NCI-H82 treated with DMSO at 0.1 percent for 48 hours (cell line): ENCODE data around the gene PCSK5.

ENCODE experiments used
- DNase-seq: peaks from one replicate; lab custom pipeline; 2025; ENCODE audit not compliant: unreplicated experiment; lab: John Stamatoyannopoulos, UW

The PCSK5 gene

DNA sequence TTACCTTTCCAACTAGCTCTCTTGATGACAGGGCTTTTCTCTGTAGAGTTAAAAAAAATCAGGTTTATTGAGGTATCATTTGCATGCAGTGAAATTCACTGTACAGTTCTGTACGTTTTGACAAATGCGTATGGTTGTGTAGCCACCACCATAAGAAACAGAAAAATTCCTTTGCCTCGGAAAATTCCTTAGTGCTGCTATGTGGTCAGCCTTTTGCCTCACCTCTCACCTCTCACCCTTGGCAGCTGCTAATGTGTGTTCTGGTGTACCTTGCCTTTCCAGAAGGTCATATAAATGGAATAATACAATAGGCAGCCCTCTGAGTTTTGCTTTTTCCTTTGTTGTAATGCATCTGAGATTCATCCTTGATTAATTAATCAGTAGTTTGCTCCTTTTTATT is 28.4 kb downstream of the PCSK5 start:
- no peak for DNase-seq

DNA sequence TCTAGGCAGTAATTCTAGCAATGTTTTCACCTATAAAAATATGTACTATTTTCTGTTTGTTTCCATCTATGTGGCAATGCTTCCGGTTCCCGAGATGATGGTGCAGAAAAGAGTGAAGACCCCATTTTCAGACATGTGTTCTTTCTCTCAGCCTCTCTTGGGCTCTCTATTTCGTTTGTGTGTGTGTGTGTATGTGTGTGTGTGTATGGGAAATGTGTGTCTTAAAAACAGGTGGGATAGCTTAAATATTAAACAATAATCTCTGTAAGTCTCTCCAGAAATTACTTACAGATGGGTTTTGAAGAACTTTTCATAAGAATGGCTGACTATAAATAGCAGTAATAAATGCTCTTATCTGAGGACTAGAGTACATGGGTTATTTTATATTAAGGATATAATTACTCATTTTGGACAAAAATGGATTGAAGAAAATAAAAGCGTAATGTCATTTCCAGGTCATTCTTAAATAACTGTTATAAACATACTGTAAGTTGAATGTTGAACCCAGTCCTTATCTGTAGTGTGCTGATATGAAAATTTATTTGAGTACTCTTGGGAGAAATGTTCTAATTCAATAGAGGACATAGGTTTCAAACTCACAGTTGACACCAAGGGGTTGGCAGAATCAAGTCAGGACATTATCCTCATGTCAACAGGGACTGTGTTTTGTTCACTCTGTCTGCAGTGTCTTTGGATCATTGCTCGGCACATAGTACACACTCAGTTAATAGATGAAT is 31.1 kb downstream of the PCSK5 start:
- DNase-seq: no peak

DNA sequence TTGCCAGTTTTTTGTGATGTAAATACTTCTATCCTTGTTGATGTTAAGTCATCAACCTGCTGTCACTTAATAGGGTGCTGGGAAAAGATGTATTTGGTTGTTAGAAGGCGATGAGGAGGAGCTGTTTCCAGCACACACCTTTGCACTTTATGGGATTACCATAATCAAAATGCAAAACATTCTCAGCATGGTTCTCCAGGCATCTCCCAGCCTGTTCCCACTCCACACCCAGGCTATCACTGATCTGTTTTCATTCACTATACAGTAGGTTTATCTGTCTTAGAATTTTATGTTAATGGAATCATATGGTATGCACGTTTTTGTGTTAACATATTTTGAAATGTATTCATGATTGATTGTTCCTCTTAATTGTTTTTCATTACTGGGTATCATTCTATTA is 35.9 kb downstream of the PCSK5 start:
- DNase-seq: no peak

DNA sequence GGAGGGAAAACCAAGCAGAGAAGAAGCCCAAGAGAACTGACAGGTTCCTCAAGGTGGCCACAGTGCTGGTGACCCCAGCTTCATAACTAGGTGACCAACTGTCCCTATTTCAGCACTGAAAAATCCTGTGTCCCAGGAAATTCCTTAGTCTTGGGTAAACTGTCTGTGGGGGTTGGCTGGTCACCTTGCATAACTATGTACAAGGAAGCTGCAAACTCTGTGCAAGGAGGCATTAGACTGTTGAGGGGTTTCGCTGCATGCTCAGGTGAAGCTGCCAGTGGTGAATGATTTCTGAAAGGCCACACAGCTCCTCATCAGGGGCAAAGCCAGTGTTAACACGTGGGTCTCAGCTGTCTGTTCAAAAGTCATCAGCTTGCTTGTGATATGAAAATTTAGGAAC is 36.9 kb downstream of the PCSK5 start:
- no peak for DNase-seq

DNA sequence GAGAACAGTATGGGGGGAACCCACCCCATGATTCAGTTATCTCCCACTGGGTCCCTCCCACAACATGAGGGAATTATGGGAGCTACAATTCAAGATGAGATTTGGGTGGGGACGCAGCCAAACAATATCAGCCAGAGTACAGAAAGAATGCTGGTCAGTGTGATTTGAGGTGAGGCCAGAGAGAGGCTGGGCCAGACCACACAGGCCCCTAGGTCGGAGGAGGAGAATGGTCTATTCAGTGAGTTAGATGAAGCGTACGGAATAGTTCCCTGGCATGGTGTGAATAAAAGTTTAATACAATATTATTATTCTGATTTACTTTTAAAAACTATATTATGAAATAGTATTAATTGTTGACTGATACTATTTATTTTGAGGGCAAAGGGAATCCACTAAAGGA is 39.7 kb downstream of the PCSK5 start:
- no peak for DNase-seq

DNA sequence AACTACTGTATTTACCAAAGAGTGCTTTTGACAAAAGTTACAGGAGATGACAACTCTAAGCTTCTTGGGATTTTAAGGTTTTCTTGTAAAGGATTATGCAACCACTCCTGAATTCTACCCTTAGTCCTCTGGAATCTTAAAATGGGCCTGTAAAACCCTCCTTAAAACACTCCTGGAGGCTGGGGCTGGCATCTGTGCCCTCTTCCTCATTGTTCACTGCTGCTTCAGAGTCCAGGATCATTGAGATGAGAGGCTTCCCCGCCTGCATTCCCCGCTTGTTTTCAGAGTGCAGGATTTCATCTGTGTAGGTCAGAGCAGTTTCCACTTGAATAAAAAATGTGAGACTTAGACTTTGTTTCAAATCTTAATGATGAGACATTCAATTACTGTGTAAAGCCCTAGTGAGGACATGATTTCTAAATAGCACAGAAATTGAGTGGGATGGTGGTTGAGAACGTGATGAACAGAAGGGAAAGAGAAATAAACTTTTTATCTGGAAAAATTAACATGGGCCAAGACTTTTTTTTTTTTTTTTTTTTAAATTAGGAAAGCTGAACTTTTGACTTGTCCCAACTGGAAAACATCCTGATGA is 40.4 kb downstream of the PCSK5 start:
- no peak for DNase-seq

DNA sequence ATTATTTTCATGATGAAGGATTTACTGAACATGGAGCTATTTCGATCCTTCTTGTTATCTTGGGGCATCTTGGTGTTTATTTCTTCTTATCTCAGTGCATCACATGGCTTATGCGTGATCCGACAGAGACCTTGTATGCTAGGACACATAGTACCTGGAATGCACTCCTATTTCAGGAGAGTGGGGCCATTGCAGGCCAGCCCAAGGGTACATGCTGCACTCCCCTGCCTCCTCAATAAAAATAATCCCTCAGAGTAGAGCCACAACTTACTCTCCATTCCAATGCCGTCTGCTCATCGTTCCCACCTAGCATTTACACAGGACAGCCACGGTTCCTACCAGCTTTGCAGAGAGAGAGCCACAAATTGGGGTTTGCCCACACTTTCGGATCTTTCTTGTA is 43.5 kb downstream of the PCSK5 start:
- no peak for DNase-seq

DNA sequence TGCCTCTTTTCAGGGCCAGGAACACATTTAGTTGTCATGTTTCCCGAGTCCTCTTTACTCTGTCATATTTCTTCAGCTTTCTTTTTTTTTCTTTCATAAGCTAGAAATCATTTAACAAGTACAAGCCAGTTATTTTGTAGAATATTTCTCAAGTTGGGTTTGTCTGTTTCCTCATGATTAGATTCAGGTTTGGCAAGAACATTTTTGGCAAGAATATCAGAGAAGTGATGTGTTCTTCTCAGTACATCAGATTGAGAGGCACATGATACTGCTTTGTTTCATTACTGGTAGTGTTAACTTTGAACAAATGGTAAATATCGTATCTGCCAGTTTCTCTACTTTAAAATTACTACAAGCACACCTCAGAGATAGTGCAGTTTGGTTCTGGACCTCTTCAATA is 45.1 kb downstream of the PCSK5 start:
- DNase-seq: no peak

DNA sequence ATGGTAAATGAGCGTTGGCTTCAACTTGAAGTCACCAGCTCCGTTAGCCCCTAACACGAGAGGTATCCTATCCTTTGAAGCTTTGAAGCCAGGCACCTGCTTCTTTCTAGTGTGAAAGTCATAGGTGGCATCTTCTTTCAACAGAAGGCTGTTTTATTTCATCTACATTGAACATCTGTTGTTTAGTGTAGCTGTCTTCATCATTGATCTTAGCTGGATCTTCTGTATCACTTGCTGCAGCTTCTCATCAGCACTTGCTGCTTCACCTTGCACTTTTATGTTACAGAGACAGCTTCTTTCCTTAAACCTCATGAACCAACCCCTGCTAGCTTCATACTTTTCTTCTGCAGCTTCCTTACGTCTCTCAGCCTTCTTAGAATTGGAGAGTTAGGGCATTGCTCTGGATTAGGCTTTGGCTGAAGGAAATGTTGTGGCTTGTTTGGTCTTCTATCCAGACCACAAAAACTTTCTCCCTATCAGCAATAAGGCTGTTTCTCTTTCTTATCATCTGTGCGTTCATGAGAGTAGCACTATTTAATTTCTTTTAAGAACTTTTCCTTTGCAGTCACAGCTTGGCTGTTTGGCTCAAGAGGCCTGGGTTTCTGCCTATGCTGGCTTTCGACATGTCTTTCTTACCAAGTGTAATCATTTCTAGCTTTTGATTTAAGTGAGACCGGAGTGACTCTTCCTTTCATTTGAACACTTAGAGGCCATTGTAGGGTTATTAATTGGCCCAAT is 47.2 kb downstream of the PCSK5 start:
- DNase-seq: no peak

DNA sequence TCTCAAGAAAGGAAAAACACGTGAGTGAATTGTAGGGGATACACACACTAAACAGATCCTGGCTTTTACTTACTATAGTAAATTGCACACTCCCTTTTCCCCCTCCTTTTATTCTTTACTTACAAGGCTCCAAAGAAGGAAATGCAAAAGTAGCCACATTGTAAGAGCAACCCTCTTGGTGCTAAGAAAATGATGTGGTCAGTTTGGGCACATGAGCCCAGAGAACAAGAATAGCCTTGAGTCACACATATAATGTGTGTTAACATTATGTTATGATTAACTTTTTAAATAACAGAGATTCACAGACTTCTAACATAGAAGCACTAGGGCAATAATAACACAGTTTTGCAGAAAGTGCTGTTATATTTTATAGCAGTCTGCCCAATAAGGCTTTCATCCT is 48.5 kb downstream of the PCSK5 start:
- DNase-seq: no peak

DNA sequence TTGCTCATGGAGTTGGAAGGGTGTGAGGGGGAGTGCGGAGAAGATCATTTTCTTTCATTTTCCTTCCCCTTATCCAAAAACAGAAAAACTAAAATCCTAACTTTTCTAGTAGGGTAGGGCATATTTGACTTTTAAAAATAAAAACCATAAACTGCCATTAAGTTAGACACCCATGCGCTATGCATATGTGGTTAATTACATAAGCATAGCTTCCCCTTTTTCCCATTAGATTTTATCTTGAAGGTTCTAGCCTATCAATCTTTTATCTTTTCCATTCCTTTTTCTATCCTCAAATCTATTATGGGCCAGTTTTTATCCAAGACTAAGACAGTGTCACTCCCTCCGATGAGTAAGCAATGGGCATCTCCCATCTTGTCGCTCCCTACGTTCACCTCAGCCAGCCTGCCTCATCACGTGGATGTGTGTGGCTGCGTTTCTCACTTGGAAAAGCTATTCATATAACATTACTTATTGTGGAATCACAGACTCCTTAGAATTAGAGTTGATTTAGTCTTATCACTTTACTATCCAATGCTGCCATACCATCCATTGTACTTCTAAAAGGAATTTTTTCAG is 49.2 kb downstream of the PCSK5 start:
- DNase-seq: no peak

DNA sequence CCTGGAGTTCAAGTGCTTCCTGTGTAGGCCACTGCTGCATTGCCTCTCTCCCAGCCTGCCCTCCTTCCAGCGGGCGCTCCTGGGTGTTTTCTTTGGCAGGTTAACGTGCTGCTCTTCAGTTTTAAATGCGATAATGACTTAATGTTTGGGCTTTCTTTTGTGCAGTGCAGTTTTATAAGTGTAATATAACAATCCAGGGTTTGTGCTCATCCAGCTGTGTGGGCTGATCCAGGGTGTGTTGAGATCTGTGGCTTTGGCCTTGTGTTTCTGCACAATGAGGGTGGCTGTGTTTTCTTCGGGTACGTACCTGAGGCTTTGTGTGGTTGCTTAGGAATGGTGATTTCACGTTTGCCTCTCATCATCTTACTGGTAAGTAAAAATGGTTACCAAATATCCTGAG is 50.6 kb downstream of the PCSK5 start:
- no peak for DNase-seq

DNA sequence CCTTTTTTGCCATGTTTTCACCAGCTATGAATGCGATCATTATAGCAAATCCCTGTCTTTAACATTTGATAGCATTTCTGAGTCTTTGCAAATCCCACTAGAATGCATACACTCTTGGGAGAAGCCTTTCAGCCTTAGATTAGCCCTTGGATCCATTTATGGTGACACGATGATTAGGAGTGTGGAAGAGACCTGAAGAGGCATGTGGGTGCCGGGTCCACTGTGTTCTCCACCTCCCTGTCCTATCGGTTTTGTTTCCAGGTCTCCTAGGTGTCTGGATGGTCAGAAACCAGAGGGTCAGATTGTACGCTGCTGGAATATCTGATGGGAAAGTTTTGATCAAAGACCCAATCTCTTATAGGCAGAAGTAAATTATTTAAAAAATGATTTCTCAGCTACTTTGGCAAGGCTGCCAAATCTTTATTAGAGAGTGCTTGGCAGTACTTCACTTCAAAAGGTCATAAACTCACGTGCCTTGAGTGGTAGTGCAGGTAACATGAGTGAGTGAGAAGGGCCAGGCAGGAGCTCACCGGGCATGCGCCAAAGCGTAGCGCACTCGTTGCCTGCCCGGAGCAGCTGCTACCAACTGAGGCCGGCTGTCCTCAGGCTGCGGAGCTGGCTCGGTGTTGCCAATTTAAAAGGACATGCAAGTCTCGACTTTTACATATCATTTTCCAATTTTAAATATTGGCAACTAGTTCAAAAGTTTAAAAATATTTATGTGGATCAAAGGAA is 51.3 kb downstream of the PCSK5 start:
- no peak for DNase-seq

DNA sequence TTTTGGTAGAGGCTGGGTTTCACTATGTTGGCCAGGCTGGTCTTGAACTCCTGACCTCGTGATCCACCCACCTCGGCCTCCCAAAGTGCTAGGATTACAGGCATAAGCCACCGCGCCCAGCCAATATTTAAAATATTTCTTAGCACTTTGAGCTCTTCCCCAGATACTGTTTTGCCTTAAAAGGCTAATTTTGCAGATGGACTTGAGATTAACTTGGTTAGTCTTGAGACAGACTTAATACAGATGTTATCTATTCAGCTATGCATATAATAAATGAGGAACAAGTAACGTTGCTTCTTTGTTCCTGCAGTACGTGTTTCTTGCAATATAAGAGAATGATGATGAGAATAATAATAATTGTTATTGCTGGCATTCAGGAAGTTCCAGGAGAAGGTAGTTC is 56.3 kb downstream of the PCSK5 start:
- DNase-seq: no peak

DNA sequence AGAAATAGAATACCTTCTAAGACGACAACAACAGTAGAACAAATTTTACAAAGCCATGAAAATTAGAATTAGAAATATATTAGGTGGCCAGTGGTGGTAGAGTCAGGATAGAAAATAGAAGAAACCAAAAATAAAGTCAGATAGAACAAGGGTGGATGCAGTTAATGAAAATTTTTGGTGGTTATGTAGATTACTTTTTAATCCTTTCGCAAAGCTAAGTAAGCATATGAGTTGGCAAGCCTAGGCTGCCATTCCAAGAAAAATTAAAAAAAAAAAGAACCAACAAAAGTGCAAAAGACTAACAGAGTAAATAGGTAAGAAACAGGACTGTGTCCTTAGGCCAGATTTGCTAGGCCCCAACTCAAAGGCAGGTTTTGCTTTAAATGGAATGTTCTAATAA is 56.8 kb downstream of the PCSK5 start:
- no peak for DNase-seq

DNA sequence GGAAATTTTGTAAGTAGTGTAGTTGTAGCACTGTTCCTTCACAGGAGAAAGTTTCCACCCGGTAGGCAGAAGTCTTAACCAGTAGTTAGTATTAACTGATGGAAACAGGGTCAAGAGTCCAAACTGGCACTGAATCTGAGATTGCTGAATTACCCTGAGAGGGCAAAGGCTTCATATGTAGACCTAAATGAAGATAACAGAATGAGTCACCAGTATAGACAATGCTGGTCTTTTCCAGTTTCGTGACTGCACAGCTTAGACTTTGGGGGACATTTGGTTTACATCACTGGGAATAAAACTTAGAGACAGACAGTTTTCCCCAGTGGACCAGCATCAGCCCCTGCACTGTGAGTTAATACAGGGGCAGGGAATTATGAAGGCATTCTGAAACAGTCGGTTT is 60.5 kb downstream of the PCSK5 start:
- DNase-seq: no peak

DNA sequence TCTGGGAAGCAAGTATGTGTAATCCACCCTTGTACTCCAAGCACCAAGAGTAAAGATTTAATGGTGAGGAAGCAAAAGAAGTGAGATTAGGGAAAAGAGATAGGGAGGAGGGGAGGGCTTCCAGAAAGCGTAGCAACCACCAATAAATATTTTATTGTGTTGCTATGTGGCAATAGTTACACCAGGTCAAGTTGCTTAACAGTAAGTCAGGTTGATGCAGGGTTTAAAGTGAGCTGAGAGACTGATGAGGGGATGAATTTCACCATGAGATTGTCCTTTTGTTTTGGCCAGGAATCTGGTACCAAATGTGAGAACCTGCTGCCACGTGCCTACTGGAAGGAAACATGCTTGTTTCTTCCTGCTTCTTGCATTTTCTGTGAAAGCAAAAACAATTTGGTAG is 62.7 kb downstream of the PCSK5 start:
- no peak for DNase-seq

DNA sequence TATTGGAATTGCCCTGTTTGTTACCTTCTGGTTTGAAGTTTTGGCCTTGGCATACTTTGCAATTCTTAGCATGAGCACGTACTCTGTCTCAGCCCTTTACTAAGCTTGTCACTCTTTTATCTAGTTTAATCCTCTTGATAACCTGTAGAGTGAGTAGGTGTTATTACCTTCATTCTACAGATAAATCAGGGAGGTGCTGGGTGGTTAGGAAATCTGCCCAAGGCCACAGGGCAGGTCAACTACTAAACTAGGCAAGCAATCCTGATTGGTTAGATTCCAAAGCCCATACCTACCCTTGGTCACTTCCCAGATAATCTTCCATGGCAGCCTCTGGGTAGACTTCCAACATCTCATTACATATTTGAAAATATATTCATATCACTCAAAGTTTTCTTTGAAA is 65.7 kb downstream of the PCSK5 start:
- no peak for DNase-seq

DNA sequence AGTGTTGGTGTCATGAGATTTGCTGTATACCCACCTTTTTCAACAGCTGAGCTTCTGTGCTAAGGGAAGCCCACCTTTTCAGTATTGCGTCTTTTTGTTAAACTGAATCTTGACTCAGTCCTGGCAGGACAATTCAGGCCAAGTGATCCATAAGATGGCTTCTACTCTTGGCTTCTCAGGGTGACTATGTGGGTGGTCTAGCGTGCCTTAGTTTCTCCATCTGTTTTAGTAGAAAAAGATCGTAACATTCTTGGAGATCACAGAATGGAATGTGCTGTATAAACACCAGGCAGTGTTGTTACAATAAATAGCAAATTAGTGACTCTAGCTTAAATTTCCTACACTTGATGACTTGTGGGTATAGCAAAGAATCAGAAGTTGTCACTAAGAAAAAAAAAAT is 66.6 kb downstream of the PCSK5 start:
- no peak for DNase-seq

DNA sequence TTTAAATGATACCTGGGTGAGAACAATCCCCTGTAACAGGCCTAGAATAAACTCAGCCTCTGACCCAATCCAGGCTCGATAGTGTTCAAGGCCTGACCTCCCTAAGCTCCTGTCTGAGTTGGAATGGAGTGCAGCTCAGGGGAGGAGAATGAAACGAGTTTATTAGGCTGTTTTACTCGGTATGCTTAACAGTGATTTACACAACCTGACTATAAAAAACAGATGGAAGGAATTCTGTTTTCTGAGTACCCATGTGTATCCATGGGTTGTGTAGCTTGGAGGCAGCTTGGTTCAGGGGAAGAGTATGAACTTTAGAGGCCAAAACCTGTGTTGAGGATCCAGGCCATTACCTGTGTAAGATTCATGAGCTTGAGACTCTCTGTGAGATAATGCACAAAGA is 67.8 kb downstream of the PCSK5 start:
- no peak for DNase-seq

DNA sequence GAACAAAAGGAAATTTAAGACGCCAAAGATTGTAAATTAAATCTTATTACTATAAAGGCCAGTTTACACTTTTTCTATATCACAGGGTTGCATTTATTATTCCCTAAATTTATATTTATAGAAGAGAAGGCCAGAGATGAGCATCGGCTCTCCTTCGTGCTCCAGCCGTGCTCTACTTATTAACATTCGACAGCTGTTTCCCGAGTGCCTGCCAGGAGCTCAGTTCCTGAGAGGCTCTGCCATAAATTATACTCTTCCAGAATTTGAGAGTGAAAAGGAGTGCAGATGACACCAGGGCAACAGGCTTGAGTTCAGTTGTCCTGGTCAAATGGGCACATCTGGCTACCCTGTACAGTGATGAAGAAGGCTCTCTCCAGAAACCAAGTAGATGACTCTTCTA is 70.1 kb downstream of the PCSK5 start:
- no peak for DNase-seq
